Coronary artery (tissue), 2 donors: ENCODE results near the gene WDR7.

Experiments
- DNase-seq: peaks from one replicate; pipeline ENCODE4 v3.0.0-alpha.2; 2017; ENCODE audit warnings: low spot score
- H3K27ac ChIP-seq, 2 donors: fragments of 200-600 bp; sonication (generic); one replicate each; pipeline ENCODE4 v1.5.1; 2016 to 2019
- H3K4me3 ChIP-seq: fragments of 200-600 bp; sonication (generic); 2 replicates; pipeline ENCODE4 v1.5.1; 2016; ENCODE audit warnings: mild to moderate bottlenecking, moderate library complexity
- CTCF ChIP-seq: fragments of 200-600 bp; sonication (generic); IDR thresholded peaks from one replicate; pipeline ENCODE4 v1.5.1; 2019; ENCODE audit warnings: antibody characterized with exemption

The WDR7 gene

GRCh38 chr18:56902653-56903052 is 251.5 kb downstream of the WDR7 start:
- Histone ChIP-seq H3K4me3 (no peak overlapping the region), H3K27ac (no peak overlapping the region)
- TF ChIP-seq CTCF, result no peak
- no peak for DNase-seq

- TF ChIP-seq CTCF, result no peak
- no peak for DNase-seq
- Histone ChIP-seq H3K27ac (no peak overlapping the region), H3K4me3 (no peak overlapping the region)
These were observed 252.5 kb downstream of the WDR7 start for GRCh38 chr18:56903686-56904085.

GRCh38 chr18:56907771-56908170 is 256.6 kb downstream of the WDR7 start:
- TF ChIP-seq CTCF, result no peak
- Histone ChIP-seq H3K27ac (no peak overlapping the region), H3K4me3 (no peak overlapping the region)
- DNase-seq, result no peak

GRCh38 chr18:56910237-56910636 is 259.1 kb downstream of the WDR7 start:
- DNase-seq, result no peak
- Histone ChIP-seq H3K4me3 (no peak overlapping the region), H3K27ac (no peak overlapping the region)
- no peak for TF ChIP-seq CTCF

- TF ChIP-seq CTCF, result no peak
- H3K4me3 ChIP-seq, result no peak overlapping the region
- DNase-seq, result no peak
- no peak overlapping the region for H3K27ac ChIP-seq
These were observed 259.8 kb downstream of the WDR7 start for GRCh38 chr18:56910967-56911366.

- H3K4me3 ChIP-seq, result no peak overlapping the region
- no peak overlapping the region for H3K27ac ChIP-seq
- no peak for TF ChIP-seq CTCF
- DNase-seq, result no peak
These were observed 262.8 kb downstream of the WDR7 start for GRCh38 chr18:56913941-56914340.

GRCh38 chr18:56919190-56919589 is 268.0 kb downstream of the WDR7 start:
- Histone ChIP-seq H3K27ac (no peak overlapping the region), H3K4me3 (no peak overlapping the region)
- no peak for DNase-seq
- no peak for TF ChIP-seq CTCF
